C4-2B (cell line): Measurements from ENCODE around the gene RANBP17.

Source experiments
- ZFX ChIP-seq: fragments of 450-650 bp; IDR thresholded peaks from 2 replicates; pipeline ENCODE4 v1.6.1; 2017
- TF ChIP-seq, protein P1 (sequence below): fragments of 450-650 bp; conservative IDR thresholded peaks from 2 replicates; pipeline ENCODE4 v1.5.1; 2017; ENCODE audit warnings: mild to moderate bottlenecking

DNA sequence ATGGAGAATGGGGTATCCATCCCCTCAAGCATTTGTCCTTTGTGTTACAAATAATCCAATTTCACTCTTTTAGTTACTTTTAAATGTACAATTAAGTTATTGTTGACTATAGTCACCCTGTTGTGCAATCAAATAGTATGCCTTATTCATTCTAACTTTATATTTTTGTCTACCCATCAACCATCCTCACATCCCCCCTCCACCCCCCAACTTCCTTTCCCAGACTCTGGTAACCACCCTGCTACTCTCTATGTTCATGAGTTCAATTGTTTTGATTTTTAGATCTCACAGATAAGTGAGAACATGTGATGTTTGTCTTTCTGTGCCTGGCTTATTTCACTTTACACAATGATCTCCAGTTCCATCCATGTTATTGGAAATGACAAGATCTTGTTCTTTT lies 15.4 kb upstream of the RANBP17 start:
- TF ChIP-seq, protein P1, sequence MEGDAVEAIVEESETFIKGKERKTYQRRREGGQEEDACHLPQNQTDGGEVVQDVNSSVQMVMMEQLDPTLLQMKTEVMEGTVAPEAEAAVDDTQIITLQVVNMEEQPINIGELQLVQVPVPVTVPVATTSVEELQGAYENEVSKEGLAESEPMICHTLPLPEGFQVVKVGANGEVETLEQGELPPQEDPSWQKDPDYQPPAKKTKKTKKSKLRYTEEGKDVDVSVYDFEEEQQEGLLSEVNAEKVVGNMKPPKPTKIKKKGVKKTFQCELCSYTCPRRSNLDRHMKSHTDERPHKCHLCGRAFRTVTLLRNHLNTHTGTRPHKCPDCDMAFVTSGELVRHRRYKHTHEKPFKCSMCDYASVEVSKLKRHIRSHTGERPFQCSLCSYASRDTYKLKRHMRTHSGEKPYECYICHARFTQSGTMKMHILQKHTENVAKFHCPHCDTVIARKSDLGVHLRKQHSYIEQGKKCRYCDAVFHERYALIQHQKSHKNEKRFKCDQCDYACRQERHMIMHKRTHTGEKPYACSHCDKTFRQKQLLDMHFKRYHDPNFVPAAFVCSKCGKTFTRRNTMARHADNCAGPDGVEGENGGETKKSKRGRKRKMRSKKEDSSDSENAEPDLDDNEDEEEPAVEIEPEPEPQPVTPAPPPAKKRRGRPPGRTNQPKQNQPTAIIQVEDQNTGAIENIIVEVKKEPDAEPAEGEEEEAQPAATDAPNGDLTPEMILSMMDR, result no peak
- TF ChIP-seq ZFX, result no peak
